ENCODE results near the gene AKAP6.
A peak's percentile ranks its signal among the peaks of the same experiment; 100 is the strongest.
"Not testable (repeated sequence)": the region's sequence is repeated elsewhere in the genome, so short reads cannot be mapped to it uniquely, and the experiment has no call there.

Gene AKAP6

DNA sequence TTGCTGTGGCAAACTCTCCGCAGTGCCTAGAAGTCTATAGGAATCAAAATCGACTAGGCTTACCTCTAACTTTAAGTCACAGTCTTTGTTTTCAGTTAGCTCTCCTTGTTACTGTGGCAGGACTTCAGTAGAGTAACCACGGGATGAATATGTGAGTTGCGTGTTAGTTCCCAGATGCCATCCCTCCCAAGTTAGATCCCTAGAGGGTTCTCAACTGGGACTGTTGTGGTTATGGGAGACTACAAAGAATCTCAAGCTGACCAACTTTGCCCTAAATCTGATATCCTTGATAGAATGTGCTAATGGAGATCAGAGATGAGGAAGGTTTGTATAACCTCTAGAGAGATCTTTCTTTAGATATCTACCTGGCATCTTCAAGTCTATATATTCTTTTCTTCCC, 208.1 kb downstream of the AKAP6 start:
- no peak for DNase-seq (ENCODE audit: low read depth)

DNA sequence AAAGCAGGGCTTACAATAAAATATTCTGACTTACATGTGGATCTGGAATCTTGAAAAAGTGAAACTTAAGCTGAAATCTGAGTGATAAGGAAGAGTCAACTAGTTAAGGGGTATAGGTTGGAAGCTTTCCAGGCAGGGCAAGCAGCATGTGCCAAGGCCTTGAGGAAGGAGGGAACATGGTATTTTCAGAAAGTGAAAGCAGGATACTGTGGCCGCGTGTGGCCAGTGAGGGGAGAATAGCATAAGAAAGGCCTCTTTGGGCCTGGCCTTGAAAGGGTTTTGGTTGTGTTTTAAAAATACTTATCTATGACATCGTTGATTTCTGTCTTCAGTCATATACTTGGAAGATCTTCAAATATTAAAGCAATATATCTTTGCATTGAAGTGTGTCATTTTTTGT, 213.4 kb downstream of the AKAP6 start:
- no peak for DNase-seq (ENCODE audit: low read depth)

DNA sequence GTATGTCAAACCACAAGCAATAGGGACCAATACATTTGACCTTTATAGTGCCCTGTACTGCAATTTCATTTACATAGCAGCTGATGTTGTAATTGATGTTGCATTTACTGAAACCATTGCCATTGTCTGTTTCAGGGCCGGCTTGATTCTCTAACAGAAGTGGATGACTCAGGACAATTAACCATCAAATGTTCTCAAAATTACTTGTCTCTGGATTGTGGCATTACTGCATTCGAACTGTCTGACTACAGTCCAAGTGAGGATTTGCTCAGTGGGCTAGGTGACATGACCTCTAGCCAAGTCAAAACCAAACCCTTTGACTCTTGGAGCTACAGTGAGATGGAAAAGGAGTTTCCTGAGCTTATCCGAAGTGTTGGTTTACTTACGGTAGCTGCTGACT, 216.0 kb downstream of the AKAP6 start:
- DNase-seq (ENCODE audit: low read depth): no peak

DNA sequence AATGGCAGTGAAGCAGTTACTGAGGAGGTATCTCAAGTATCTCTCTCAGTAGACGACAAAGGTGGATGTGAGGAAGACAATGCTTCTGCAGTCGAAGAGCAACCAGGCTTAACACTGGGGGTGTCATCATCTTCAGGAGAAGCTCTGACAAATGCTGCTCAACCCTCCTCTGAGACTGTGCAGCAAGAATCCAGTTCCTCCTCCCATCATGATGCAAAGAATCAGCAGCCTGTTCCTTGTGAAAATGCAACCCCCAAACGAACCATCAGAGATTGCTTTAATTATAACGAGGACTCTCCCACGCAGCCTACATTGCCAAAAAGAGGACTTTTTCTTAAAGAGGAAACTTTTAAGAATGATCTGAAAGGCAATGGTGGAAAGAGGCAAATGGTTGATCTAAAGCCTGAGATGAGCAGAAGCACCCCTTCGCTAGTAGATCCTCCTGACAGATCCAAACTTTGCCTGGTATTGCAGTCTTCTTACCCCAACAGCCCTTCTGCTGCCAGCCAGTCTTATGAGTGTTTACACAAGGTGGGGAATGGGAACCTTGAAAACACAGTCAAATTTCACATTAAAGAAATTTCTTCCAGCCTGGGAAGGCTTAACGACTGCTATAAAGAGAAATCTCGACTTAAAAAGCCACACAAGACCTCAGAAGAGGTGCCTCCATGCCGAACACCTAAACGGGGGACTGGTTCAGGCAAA, 216.6 kb downstream of the AKAP6 start:
- no peak for DNase-seq (ENCODE audit: low read depth)

DNA sequence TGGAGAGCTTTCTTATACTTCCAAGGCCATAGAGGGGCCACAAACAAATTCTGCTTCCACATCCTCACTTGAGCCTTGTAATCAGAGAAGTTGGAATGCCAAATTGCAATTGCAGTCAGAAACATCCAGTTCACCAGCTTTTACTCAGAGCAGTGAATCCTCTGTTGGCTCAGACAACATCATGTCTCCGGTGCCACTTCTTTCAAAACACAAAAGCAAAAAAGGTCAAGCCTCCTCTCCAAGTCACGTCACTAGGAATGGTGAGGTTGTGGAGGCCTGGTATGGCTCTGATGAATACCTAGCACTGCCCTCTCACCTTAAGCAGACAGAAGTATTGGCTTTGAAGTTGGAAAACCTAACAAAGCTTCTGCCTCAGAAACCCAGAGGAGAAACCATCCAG, 217.1 kb downstream of the AKAP6 start:
- no peak for DNase-seq (ENCODE audit: low read depth)

DNA sequence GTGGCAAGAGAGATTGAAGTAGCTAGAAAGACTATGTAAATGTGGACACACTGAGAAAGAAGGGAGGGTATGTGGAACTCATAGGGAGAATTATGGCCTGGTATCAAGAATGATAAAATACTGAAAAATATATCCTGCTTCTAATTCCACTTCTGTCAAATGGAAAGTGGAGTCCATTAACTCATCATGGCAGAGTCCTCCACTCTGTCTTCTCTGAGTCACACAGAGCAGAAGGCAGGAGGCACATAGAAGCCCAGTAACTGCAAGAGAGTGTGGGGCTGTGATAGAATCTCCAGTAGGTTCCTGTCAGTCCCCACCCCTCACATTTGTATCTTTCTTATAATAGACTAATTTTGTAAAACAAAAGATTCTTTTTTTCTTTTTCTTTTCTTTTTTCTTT, 223.7 kb downstream of the AKAP6 start:
- no peak for DNase-seq (ENCODE audit: low read depth)

DNA sequence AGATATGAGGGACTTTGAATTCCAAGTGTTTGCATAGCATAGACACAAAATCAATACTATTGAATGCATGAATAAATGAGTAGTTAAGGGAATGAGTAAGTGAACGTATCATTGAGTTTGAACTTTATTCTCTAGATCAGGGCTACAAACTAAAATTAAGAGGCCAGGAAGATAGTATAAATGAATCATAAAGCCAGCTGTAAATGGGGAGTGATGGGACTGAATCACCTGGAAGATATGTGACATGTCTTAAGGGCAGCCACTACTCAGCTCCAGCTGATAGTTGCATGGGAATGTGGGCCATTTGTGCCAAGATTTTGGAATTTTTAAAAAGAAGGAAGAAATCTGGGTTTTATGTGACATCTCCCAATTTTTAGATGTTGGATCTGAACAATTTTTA, 229.9 kb downstream of the AKAP6 start:
- DNase-seq (ENCODE audit: low read depth): no peak

DNA sequence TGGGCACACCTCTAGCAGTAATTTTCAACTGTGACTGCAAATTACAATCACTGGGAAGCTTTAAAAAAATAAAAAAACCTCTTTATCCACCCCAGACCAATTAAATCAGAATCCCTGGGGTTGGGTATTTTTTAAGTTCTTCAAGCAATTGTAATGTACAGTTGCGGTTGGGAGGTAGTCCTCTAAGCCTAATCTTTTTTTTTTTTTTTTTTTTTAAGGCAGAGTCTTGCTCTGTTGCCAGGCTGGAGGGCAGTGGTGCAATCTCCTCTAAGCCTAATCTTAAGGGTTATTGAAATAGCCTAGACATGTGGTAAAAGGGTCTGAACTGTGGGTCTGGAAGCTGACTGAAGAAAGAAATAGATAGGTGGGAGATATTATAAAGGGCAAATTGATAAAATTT, 230.5 kb downstream of the AKAP6 start:
- DNase-seq (ENCODE audit: low read depth): no peak

DNA sequence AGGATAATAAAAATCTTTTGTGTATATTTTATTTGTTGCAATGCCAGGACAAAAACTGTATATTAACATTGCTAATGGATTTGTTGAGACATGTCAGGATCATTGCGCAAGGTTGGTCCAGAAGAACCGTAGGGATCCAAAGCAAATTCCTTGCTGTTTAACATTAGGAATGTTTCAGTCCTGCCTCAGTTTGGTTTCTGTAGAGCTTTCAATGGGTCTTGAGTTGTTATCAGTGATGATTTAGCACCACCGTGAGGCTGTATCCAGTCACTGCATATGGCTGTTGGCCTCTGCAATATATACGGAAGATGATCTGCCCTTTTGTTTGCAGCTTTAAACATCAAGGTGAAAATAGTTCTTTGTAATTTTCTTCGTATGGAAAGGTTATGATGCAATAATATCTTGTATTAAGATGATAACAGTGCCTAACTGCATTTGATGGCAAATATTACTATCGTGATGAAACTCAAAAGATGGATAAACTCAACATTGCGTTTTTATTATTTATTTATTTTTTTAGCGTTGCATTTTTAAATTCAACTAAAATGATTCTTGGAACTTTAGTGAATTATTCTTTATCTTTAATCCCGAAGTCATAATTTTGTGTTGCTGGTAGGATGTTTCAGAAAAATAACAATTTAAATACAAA, 231.2 kb downstream of the AKAP6 start:
- DNase-seq (ENCODE audit: low read depth): peak; percentile 72

DNA sequence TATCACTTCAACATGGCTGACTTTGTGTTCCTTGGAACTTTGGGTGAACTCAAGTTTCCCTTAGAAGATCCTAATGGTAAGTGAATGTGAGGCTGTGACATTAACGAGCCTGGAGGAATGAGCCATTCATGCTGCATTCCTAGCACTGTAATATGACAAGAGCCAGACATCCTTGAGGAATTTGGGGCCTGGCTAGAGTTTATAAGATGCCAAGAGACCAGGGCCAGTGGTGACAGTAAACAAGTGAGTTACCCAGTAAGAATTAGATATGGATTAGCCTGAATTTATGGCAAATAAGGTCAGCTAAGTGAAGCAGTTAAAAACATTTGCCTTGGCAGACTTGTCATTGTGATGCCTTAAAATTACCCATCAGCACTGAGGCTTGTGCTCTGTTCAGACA, 232.4 kb downstream of the AKAP6 start:
- peak; percentile 87 for DNase-seq (ENCODE audit: low read depth)

DNA sequence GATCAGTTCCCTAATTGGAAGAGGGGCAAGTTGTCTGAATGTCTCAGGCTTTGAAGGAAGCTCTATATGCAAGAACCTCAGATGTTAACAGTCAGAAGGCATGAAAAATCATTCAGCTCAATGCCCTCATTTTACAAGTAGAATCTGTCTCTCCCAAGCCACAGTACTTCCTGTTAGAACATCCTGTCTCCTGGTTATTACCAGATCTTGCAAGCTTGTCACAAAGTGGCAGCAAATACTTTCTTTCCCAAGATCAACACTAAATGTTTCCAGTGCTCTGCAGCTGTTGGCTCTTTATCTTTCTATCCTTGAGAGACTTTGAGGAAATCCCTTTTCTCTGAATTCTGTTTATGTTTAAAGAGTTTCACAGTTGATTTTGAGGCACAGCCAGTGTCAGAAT, 235.5 kb downstream of the AKAP6 start:
- no peak for DNase-seq (ENCODE audit: low read depth)

DNA sequence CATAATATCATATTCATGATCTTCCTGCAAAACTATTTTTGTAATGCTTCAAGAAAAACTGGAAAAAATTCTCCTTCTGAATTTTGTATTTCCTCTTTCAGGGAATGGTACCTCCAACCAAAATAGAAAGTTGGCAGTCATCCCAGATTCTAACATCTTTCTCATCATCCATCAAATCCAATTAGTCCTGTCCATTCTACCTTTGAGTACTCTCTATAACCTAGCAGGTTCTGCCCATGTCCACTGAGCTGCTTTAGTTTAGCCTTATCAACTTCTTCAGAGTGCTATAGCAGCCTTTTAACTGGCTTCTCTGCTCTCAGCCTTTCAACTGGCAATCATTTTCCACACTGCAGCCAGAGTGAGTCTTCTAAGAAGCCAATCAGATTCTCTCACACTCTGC, 236.2 kb downstream of the AKAP6 start:
- no peak for DNase-seq (ENCODE audit: low read depth)

DNA sequence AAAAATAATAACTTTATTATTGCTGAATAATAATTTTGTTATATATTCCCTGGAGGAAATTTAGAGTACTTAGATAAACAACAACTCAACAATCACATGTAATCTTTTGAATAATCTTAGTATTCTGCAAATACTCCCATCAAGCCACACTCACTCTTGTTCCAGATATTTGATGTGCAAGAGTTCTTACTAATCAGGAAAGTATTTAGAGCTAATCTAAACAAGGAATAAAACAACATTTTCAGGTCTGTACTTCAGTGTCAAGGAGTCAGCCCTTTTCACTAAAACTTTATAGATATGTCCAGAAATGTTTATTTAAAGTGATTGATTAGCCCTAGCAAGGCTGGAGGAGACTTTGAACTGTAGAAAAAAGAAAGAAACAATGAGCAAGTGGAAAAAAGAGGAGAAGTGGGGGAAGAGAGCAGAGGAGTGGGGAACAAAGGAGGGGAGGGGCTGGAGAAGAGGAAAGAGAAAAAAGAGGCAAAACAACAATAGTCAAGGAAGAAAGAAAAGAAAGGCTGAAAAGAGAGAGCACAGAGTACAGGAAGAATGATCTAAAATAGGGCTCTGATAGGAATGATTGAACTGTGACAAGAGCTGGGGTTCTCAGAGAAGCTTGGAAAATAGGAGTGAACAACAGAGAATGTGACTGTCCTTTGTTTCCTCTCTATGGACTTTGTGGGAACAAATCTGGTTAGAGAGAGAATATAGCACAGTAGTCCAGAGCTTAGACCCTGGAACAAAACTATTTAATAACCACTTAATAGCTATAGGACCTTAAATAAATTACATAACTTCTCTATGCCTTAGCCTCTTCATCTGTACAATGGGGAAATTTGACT, 238.7 kb downstream of the AKAP6 start:
- no peak for DNase-seq (ENCODE audit: low read depth)

DNA sequence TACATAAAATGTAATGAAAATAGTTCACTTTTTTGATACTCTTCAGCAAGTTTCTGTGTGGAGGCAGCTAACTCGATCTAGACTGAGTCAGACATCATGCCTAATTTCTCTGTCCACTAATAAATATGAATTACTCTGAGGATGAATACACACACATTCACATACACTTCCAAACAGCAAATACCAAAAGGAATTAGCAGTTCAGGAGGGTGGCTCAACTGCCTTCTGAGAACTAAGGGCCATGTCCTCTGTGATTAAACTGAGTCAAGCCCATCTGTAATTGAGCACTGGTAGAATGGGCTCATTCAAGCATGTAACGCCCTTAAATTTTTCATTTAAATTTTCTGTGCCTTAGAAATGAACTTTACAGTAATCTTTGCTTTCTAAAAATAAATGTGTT, 242.5 kb downstream of the AKAP6 start:
- DNase-seq (ENCODE audit: low read depth): no peak

DNA sequence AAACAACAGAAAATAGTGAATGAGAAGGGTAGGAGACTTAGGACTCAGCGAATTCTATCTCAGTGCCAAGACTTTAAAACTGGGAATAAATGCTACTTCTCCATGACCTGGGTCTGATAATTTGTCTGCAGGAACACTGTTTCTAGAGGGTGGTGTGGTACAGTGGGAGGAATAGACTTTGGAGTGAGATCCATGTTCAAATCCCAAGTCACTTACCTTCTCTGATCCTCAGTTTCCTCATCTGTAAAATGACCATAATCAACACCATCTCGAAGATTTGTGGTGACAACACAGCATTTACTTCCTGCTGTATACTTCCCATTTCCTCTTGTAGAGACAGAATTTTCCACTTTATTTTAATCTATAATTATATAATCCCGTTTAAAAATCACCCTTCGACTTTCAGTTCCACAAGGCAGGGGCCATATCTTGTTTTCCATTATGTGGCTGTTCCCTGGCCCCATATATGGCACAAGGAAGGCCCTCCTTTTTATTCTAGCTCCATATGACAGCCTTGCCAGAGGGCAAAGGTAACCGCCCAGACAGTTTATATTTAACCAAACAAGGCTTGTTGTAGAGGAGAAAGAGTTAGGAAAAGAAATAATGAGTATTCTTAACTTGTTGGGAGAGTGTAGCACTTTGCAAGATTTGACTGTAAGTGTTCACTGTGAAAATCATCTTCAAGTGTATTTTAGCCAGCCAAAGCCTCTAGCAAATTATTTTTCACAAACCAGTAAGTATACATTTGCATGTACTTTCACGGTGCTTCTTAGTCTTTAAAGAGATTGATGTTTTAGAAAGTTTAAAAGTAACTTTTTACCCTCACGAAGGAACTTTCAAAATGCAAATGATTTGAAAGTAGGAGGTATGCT, 243.1 kb downstream of the AKAP6 start:
- DNase-seq (ENCODE audit: low read depth): no peak

DNA sequence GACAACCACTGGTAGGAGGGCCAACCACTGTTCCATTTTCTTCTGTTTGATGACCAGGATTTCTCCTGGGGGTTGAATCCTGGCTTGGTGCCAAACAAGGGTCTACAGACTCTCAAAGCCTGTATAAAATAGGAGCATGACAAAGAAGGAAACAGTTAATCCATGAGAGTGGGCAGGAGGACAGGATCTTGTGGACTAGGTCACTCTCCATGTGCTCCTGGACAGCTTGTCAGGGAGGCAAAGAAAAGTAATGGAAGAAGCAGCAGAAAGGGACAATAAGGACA, 243.7 kb downstream of the AKAP6 start:
- no peak for DNase-seq (ENCODE audit: low read depth)

DNA sequence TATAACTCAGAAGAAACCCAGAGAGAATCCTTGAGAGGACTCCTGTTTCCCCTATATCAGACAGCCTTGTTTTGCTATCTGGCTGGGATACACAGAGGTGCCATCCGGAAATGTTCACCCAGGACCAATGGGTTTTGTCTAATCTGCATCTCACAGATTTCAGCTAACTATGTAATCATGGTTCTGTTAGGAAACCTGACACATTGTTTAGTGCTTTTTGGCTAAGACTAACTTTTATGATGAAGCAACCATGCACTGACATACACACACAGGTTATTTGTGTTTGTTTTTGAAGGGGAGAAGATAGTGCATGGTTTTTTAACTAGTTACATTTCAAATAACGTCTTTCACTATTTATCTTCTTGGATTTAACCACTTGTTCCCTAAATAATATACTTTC, 245.2 kb downstream of the AKAP6 start:
- DNase-seq (ENCODE audit: low read depth): no peak

DNA sequence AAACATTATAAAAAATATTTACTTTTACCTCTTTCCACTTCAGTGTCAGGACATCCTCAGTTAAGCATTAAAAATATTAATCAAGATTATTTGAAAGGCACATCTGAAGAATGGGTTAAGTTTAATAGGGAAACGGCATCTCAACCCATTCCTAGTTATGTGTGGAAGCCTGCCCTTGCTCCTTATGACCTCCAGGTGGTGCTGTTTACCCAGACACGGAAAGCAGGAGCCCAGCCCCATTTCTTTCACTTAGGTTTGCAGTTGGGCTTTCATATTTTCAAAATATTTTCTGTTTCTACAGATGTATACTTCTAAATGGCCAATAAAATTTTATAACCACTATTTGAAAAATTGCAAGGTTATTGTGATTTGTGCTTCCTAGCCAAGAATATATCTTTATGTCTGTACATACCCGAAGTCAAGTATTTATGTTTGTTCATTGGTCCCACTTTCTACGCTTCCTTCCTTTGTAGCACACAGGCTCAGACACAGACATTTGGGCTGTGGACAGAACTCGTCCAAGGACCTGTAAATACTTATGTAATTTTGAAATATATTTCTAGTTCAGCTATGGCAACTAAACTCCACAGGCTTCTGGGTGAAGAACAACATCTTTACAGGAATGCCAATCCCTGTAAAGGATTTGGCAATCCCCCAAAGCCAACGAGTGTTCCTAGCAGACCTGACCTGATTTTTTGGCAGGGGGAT, 247.1 kb downstream of the AKAP6 start:
- no peak for DNase-seq (ENCODE audit: low read depth)

DNA sequence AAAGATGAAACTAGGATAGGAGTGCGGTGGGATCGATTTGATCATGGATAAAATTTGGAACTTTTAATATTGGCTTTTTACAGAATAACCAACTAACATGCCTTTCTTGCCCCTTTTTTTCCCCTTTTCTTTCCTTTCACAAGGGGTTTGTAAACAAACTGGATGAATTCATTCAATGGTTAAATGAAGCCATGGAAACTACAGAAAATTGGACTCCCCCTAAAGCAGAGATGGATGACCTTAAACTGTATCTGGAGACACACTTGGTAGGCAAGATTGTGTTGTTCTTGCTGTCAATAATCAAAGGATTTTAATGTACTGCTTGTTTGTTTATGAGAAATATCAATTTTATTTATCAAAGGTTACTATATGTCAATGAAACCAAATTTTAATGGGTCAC, 247.9 kb downstream of the AKAP6 start:
- DNase-seq (ENCODE audit: low read depth): no peak

DNA sequence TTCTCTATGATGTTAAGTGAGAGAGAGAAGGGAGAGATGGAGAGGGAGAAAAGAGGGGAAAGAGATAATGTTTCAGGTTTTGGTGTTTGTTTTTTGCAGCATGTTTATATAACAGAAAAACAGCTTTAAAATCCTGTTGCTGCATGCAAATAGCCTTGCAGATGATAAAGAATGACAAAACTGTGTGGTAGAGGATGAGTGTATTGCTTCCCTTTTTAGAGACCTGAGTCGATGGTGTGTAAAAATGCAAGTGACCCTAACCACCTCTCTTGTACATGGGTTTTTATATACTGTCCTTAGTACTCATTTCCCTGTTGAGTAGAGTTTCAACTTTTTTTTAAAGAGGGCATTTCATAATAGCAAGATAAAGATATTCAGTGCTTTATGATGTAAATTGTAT, 249.1 kb downstream of the AKAP6 start:
- no peak for DNase-seq (ENCODE audit: low read depth)

DNA sequence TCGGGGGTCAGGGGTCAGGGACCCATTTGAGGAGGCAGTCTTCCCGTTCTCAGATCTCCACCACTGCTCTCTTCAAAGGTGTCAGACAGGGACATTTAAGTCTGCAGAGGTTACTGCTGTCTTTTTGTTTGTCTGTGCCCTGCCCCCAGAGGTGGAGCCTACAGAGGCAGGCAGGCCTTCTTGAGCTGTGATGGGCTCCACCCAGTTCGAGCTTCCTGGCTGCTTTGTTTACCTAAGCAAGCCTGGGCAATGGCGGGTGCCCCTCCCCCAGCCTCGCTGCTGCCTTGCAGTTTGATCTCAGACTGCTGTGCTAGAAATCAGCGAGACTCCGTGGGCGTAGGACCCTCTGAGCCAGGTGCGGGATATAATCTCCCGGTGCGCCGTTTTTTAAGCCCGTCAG, 254.3 kb downstream of the AKAP6 start:
- not testable (repeated sequence) for DNase-seq (ENCODE audit: low read depth)

DNA sequence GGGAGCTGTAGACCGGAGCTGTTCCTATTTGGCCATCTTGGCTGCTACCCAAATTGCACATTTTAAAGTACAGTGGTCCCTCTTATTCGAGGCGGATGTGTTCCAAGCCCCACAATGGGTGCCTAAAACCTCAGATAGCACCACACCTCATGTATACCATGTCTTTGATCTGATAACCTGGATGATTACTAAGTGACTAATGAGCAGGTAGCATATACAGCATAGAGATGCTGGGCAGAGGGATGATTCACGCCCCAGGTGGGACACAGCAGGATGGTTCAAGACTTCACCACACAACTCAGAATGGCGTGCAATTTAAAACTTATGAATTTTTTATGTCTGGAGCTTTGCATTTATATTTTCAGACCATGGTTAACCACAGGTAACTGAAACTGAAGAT, 255.0 kb downstream of the AKAP6 start:
- DNase-seq (ENCODE audit: low read depth): no peak

Data from HS-27A (cell line).